Neural progenitor cell (in vitro differentiated cells): ENCODE data around the gene TTC38. TPM values are rescaled to one million over a fixed set of nuclear protein-coding genes. Genes with fewer than 3 reads are reported as not detected.

Source experiments
- DNase-seq: peaks from one replicate; pipeline ENCODE4 v3.0.0-alpha.2; 2016; ENCODE audit warnings: low spot score
- H2AFZ ChIP-seq: fragments of 200-600 bp; sonication (generic); replicated peaks from 2 replicates; pipeline ENCODE4 v1.6.1; 2016; ENCODE audit warnings: antibody characterized with exemption
- H3F3A ChIP-seq: fragments of 200-600 bp; sonication (generic); 2 replicates; pipeline ENCODE4 v1.6.1; 2016; ENCODE audit warnings: antibody characterized with exemption, low read depth
- H3K27ac ChIP-seq: fragments of 200-600 bp; sonication (generic); 2 replicates; pipeline ENCODE4 v1.5.1; 2016; ENCODE audit warnings: mild to moderate bottlenecking
- H3K27me3 ChIP-seq: fragments of 200-600 bp; sonication (generic); 2 replicates; pipeline ENCODE4 v1.6.1; 2016; ENCODE audit warnings: mild to moderate bottlenecking, moderate library complexity
- H3K36me3 ChIP-seq: fragments of 200-600 bp; sonication (generic); 2 replicates; pipeline ENCODE4 v1.5.1; 2016
- H3K4me1 ChIP-seq: fragments of 200-600 bp; sonication (generic); 2 replicates; pipeline ENCODE4 v1.6.1; 2016; ENCODE audit warnings: mixed run types
- H3K4me2 ChIP-seq: fragments of 200-600 bp; sonication (generic); 2 replicates; pipeline ENCODE4 v1.6.1; 2016
- H3K4me3 ChIP-seq: fragments of 200-600 bp; sonication (generic); 2 replicates; pipeline ENCODE4 v1.5.1; 2016
- H3K79me2 ChIP-seq: fragments of 200-600 bp; sonication (generic); 2 replicates; pipeline ENCODE4 v1.6.1; 2016; ENCODE audit warnings: low read depth
- H3K9ac ChIP-seq: fragments of 200-600 bp; sonication (generic); 2 replicates; pipeline ENCODE4 v1.6.1; 2016
- H3K9me3 ChIP-seq: fragments of 200-600 bp; sonication (generic); 2 replicates; pipeline ENCODE4 v1.5.1; 2016; ENCODE audit warnings: low read depth
- H4K20me1 ChIP-seq: fragments of 200-600 bp; sonication (generic); 2 replicates; pipeline ENCODE4 v1.6.1; 2016; ENCODE audit warnings: low read depth
- H3K27ac Mint-ChIP-seq: 3 replicates; pipeline ENCODE4 v1.8.0; 2021; ENCODE audit warnings: mixed read lengths
- H3K27me3 Mint-ChIP-seq: 2 replicates; pipeline ENCODE4 v1.8.0; 2022; ENCODE audit warnings: low read depth, mild to moderate bottlenecking, inconsistent platforms, moderate library complexity, mixed read lengths; ENCODE audit not compliant: insufficient read depth
- H3K36me3 Mint-ChIP-seq: 3 replicates; pipeline ENCODE4 v1.8.0; 2021; ENCODE audit warnings: mixed read lengths
- H3K4me1 Mint-ChIP-seq: 3 replicates; pipeline ENCODE4 v1.8.0; 2021; ENCODE audit warnings: mixed read lengths
- H3K4me3 Mint-ChIP-seq: 3 replicates; pipeline ENCODE4 v1.8.0; 2021; ENCODE audit warnings: mild to moderate bottlenecking, moderate library complexity, mixed read lengths
- H3K9me3 Mint-ChIP-seq: 3 replicates; pipeline ENCODE4 v1.8.0; 2020; ENCODE audit warnings: mixed read lengths
- CTCF ChIP-seq: fragments of 200-600 bp; sonication (generic); IDR thresholded peaks from 2 replicates; pipeline ENCODE4 v1.5.1; 2017; ENCODE audit warnings: antibody characterized with exemption, mild to moderate bottlenecking
- EZH2 ChIP-seq: fragments of 200-600 bp; sonication (generic); IDR thresholded peaks from 2 replicates; pipeline ENCODE4 v1.6.1; 2017; ENCODE audit warnings: antibody characterized with exemption, mild to moderate bottlenecking, moderate library complexity
- EZH2phosphoT487 ChIP-seq: fragments of 200-600 bp; sonication (generic); IDR thresholded peaks from 2 replicates; pipeline ENCODE4 v1.6.1; 2017; ENCODE audit warnings: antibody characterized with exemption
- total RNA-seq: library from RNA; depleted of rRNA; stranded (reverse); fragments of >200 nt; gene quantifications from 2 replicates; pipeline ENCODE4 v1.2.3, GENCODE V29; 2015; ENCODE audit warnings: low replicate concordance

TTC38 gene
- total RNA-seq, 1 donor from 2014 or later = 41.0 TPM

- Mint-ChIP-seq H3K4me1 (peaks cover 24% of the 10 kb centered on the region), H3K4me3 (peak overlapping the region; percentile 83), H3K27me3 (peaks cover 2% of the 10 kb centered on the region), H3K27ac (no peak overlapping the region), H3K9me3 (peaks cover 14% of the 10 kb centered on the region), H3K36me3 (peaks cover 2% of the 10 kb centered on the region)
- TF ChIP-seq CTCF (no peak), EZH2 (no peak), EZH2phosphoT487 (no peak)
- no peaks in the 10 kb centered on the region for H3K9me3 ChIP-seq
- peaks cover 15% of the 10 kb centered on the region for H3K27me3 ChIP-seq
- H3K4me1 ChIP-seq = peaks cover 5% of the 10 kb centered on the region
- no peaks in the 10 kb centered on the region for H4K20me1 ChIP-seq
- H3K79me2 ChIP-seq = no peaks in the 10 kb centered on the region
- H2AFZ ChIP-seq = no peak overlapping the region
- H3K36me3 ChIP-seq = no peaks in the 10 kb centered on the region
- H3K4me2 ChIP-seq = peak overlapping the region; percentile 81
- no peak overlapping the region for H3K27ac ChIP-seq
- DNase-seq = no peak
- peak overlapping the region; percentile 76 for H3K4me3 ChIP-seq
- H3K9ac ChIP-seq = no peak overlapping the region
- no peaks in the 10 kb centered on the region for H3F3A ChIP-seq
These were observed 17.1 kb upstream of the TTC38 start for GRCh38 chr22:46250783-46251125.

- peak overlapping the region; percentile 83 for H3K4me3 Mint-ChIP-seq
These were observed 16.5 kb upstream of the TTC38 start for GRCh38 chr22:46251266-46251665.

GRCh38 chr22:46251816-46252380 is 15.9 kb upstream of the TTC38 start:
- Histone ChIP-seq H3K4me1 (peaks cover 5% of the 10 kb centered on the region), H3K79me2 (no peaks in the 10 kb centered on the region), H3K27ac (no peak overlapping the region), H3K4me3 (no peak overlapping the region), H3K4me2 (no peak overlapping the region), H3K36me3 (no peaks in the 10 kb centered on the region), H3K9ac (no peak overlapping the region), H3F3A (no peaks in the 10 kb centered on the region), H4K20me1 (no peaks in the 10 kb centered on the region), H2AFZ (no peak overlapping the region), H3K27me3 (peaks cover 15% of the 10 kb centered on the region), H3K9me3 (no peaks in the 10 kb centered on the region)
- DNase-seq = no peak
- Mint-ChIP-seq H3K4me3 (peak overlapping the region; percentile 83), H3K9me3 (peaks cover 20% of the 10 kb centered on the region), H3K4me1 (peaks cover 18% of the 10 kb centered on the region), H3K27ac (no peak overlapping the region), H3K36me3 (peaks cover 5% of the 10 kb centered on the region), H3K27me3 (no peaks in the 10 kb centered on the region)
- TF ChIP-seq EZH2 (no peak), EZH2phosphoT487 (no peak), CTCF (no peak)

More at GRCh38 chr22:46251266-46251665, 16.5 kb upstream of the TTC38 start:
- TF ChIP-seq EZH2phosphoT487 (no peak), EZH2 (no peak), CTCF (no peak)
- Histone ChIP-seq H3K9ac (no peak overlapping the region), H3K4me1 (peaks cover 5% of the 10 kb centered on the region), H3K36me3 (no peaks in the 10 kb centered on the region), H3K27me3 (peaks cover 15% of the 10 kb centered on the region), H3F3A (no peaks in the 10 kb centered on the region), H3K4me2 (peak overlapping the region; percentile 81), H3K9me3 (no peaks in the 10 kb centered on the region), H4K20me1 (no peaks in the 10 kb centered on the region), H3K79me2 (no peaks in the 10 kb centered on the region), H3K27ac (no peak overlapping the region), H3K4me3 (peak overlapping the region; percentile 76), H2AFZ (no peak overlapping the region)
- Mint-ChIP-seq H3K9me3 (peaks cover 15% of the 10 kb centered on the region), H3K27ac (no peak overlapping the region), H3K27me3 (peaks cover 2% of the 10 kb centered on the region), H3K36me3 (peaks cover 2% of the 10 kb centered on the region), H3K4me1 (peaks cover 21% of the 10 kb centered on the region)
- no peak for DNase-seq
